Astrocyte (in vitro differentiated cells and primary cell): ENCODE data around the gene MPZL1.

Experiments
- EZH2 ChIP-seq: IDR thresholded peaks from 2 replicates; pipeline ENCODE4 v1.6.1; 2012; ENCODE audit warnings: mild to moderate bottlenecking, low read length, inconsistent platforms; ENCODE audit not compliant: insufficient read depth
- TF ChIP-seq, protein P1 (sequence below): IDR thresholded peaks from 2 replicates; pipeline ENCODE4 v1.5.1; 2011; ENCODE audit warnings: low read depth, mild to moderate bottlenecking, inconsistent platforms, low read length, moderate library complexity; ENCODE audit not compliant: insufficient read depth

DNA sequence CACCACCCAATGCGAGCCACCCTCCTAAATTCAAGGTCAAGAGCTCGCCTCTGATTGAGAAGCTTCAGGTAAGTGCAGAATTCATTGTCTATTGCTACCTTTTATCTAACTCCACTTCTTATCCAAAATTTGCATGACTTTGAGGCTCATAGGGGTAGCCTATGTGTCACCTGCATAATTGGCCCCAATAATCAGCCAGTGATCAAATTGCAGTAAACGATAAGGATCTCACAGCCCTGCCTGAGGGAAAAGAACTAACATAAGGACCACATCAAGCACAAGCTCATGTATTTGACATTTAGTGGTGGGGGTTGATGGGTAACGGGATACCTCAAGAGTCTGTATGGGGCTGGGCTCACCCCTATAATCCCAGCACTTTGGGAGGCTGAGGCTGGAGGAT is 31.7 kb upstream of the MPZL1 start:
- TF ChIP-seq, protein P1, sequence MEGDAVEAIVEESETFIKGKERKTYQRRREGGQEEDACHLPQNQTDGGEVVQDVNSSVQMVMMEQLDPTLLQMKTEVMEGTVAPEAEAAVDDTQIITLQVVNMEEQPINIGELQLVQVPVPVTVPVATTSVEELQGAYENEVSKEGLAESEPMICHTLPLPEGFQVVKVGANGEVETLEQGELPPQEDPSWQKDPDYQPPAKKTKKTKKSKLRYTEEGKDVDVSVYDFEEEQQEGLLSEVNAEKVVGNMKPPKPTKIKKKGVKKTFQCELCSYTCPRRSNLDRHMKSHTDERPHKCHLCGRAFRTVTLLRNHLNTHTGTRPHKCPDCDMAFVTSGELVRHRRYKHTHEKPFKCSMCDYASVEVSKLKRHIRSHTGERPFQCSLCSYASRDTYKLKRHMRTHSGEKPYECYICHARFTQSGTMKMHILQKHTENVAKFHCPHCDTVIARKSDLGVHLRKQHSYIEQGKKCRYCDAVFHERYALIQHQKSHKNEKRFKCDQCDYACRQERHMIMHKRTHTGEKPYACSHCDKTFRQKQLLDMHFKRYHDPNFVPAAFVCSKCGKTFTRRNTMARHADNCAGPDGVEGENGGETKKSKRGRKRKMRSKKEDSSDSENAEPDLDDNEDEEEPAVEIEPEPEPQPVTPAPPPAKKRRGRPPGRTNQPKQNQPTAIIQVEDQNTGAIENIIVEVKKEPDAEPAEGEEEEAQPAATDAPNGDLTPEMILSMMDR = no peak
- no peak for TF ChIP-seq EZH2
